Transverse colon (tissue), 4 donors: ENCODE results near the gene MAPKAPK2.

Source experiments
- EP300 ChIP-seq: sonication (generic); formaldehyde crosslinking; IDR thresholded peaks from one replicate; pipeline ENCODE4 v1.6.1; 2017; ENCODE audit warnings: antibody characterized with exemption, low read depth
- POLR2A ChIP-seq: fragments of 450-650 bp; IDR thresholded peaks from one replicate; pipeline ENCODE4 v1.6.1; 2016; ENCODE audit warnings: antibody characterized with exemption, mild to moderate bottlenecking, moderate library complexity
- POLR2AphosphoS5 ChIP-seq, 3 donors: sonication (generic); formaldehyde crosslinking; IDR thresholded peaks; one replicate each; pipeline ENCODE4 v1.6.1; 2016; ENCODE audit warnings: antibody characterized with exemption in 3 of 3
- TF ChIP-seq, protein P1 (sequence below), 5 experiments: fragments of 200-600 bp in 3 of 5; fragments of 450-650 bp in 2 of 5; sonication (generic) in 3 of 5; IDR thresholded peaks; 1 replicate in 2 of 5; 2 replicates in 3 of 5; pipeline ENCODE4 v1.5.1; 2016 to 2017; ENCODE audit warnings: antibody characterized with exemption in 5 of 5, inconsistent platforms in 3 of 5, mild to moderate bottlenecking in 2 of 5, moderate library complexity in 1 of 5

DNA sequence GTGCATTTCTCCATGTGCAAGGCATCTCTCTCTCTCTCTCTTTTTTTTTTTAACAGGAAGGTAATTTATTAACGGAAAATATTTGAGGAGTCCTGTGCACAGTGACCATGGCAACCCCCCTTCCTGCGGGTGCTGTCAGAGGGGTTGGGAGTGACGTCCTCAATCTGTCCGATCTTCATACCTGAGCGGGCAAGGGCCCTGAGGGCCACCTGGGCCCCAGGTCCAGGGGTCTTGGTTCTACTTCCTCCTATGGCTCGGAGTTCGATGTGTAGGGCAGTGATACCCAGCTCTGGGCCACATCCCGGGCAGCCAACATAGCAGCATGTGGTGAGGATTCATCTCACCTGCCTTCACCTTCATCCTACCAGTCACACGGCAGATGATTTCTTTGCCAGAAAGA is 11.0 kb downstream of the MAPKAPK2 start:
- TF ChIP-seq, protein P1, sequence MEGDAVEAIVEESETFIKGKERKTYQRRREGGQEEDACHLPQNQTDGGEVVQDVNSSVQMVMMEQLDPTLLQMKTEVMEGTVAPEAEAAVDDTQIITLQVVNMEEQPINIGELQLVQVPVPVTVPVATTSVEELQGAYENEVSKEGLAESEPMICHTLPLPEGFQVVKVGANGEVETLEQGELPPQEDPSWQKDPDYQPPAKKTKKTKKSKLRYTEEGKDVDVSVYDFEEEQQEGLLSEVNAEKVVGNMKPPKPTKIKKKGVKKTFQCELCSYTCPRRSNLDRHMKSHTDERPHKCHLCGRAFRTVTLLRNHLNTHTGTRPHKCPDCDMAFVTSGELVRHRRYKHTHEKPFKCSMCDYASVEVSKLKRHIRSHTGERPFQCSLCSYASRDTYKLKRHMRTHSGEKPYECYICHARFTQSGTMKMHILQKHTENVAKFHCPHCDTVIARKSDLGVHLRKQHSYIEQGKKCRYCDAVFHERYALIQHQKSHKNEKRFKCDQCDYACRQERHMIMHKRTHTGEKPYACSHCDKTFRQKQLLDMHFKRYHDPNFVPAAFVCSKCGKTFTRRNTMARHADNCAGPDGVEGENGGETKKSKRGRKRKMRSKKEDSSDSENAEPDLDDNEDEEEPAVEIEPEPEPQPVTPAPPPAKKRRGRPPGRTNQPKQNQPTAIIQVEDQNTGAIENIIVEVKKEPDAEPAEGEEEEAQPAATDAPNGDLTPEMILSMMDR (IDR thresholded peaks at IDR 0.05): no peak
- no peak for TF ChIP-seq POLR2AphosphoS5 (IDR thresholded peaks at IDR 0.05)
- TF ChIP-seq POLR2A: no peak
- TF ChIP-seq EP300: no peak
